ENCODE data around the gene RUNX1. TPM values are rescaled to one million over a fixed set of nuclear protein-coding genes. Genes with fewer than 3 reads are reported as not detected.

The RUNX1 gene
- total and polyA plus RNA-seq, 2 donors (not counting 3 experiments of a cell fraction or from before 2014, with no cell fraction given), result 4.6 to 17.9 TPM

GRCh38 chr21:34923202-34923601, 125.9 kb downstream of the RUNX1 start:
- H3K27ac ChIP-seq (ENCODE audit: insufficient read depth, low read depth, low read length), result no peak overlapping the region
- no peaks in the 10 kb centered on the region for H3K79me2 ChIP-seq (ENCODE audit: control insufficient read depth, insufficient read depth, low read length)
- POLR2A ChIA-PET, result no interaction called here
- no peak overlapping the region for H3K4me3 ChIP-seq (replicated peaks in 1 of 3; ENCODE audit: insufficient read depth in 1 of 3, low read depth in 1 of 3, low read length in 3 of 3)
- no peak overlapping the region for H2AFZ ChIP-seq (ENCODE audit: low read depth, low read length)
- H3K4me1 ChIP-seq (ENCODE audit: control insufficient read depth, extremely low read depth, insufficient read depth, low read length), result no peaks in the 10 kb centered on the region
- TF ChIP-seq GATA2 (IDR thresholded peaks at IDR 0.05; ENCODE audit: insufficient read depth, insufficient read length, low read depth, low read length) (no peak), EZH2 (IDR thresholded peaks at IDR 0.05; ENCODE audit: borderline replicate concordance, low read depth, low read length, severe bottlenecking) (no peak), JUN (IDR thresholded peaks at IDR 0.05; ENCODE audit: borderline replicate concordance, insufficient read depth, insufficient read length, low read depth) (no peak), FOS (IDR thresholded peaks at IDR 0.05; ENCODE audit: borderline replicate concordance, insufficient read depth, low read length) (no peak), MAX (IDR thresholded peaks at IDR 0.05; ENCODE audit: insufficient read depth, insufficient read length) (no peak), CTCF (IDR thresholded peaks at IDR 0.05; ENCODE audit: extremely low read depth in 1 of 2, insufficient read depth in 1 of 2, low read depth in 1 of 2, low read length in 2 of 2) (no peak), MYC (IDR thresholded peaks at IDR 0.05; ENCODE audit: low read depth, low read length) (no peak), POLR2AphosphoS5 (IDR thresholded peaks at IDR 0.05; ENCODE audit: insufficient read depth, low read depth, low read length) (no peak), POLR2A (IDR thresholded peaks at IDR 0.05; ENCODE audit: low read depth, low read length) (no peak)
- H3K36me3 ChIP-seq (ENCODE audit: control insufficient read depth in 2 of 2, extremely low read depth in 1 of 2, insufficient read depth in 2 of 2, low read length in 2 of 2), result no peaks in the 10 kb centered on the region
- intact Hi-C loops (cut with micrococcal nuclease), result no loop called here
- DNase-seq (ENCODE audit: low read depth, low spot score) (no peak), FAIRE-seq (no peak)
- no peak overlapping the region for H3K9ac ChIP-seq (replicated peaks; ENCODE audit: extremely low read depth, insufficient read depth, low read length)
- no peaks in the 10 kb centered on the region for H4K20me1 ChIP-seq (replicated peaks; ENCODE audit: control insufficient read depth, extremely low read depth, insufficient read depth, low read length)
- dilution Hi-C loops (cut with MboI; ENCODE audit: extremely low pct_ligation_motif_present, low sequenced_read_pairs), result no loop called here
- H3K9me1 ChIP-seq (replicated peaks; ENCODE audit: control insufficient read depth, extremely low read depth, insufficient read depth, low read length), result no peaks in the 10 kb centered on the region
- no peaks in the 10 kb centered on the region for H3K9me3 ChIP-seq (replicated peaks; ENCODE audit: control insufficient read depth, insufficient read depth, low read length)
- peaks cover 6 to 17% of the 10 kb centered on the region in 2 experiments for H3K27me3 ChIP-seq (ENCODE audit: control insufficient read depth in 2 of 2, insufficient read depth in 2 of 2, low read length in 2 of 2)
- CTCF ChIA-PET, result no interaction called here
- BruUV-seq (replicated peaks), result no TSS peak
- H3K4me2 ChIP-seq (ENCODE audit: insufficient read depth, low read length), result no peak overlapping the region

Measured in endothelial cell of umbilical vein (primary cell).